Measurements from ENCODE around the gene IL36A. TPM values are rescaled to one million over a fixed set of nuclear protein-coding genes. Genes with fewer than 3 reads are reported as not detected.

Gene IL36A
- total and polyA plus RNA-seq, 8 donors: not detected

GRCh38 chr2:113015042-113015441 is 9.8 kb downstream of the IL36A start:
- H3K9me3 ChIP-seq: no peaks in the 10 kb centered on the region
- intact Hi-C loops (cut with DNase I): no loop called here
- no peak for FAIRE-seq

DNA sequence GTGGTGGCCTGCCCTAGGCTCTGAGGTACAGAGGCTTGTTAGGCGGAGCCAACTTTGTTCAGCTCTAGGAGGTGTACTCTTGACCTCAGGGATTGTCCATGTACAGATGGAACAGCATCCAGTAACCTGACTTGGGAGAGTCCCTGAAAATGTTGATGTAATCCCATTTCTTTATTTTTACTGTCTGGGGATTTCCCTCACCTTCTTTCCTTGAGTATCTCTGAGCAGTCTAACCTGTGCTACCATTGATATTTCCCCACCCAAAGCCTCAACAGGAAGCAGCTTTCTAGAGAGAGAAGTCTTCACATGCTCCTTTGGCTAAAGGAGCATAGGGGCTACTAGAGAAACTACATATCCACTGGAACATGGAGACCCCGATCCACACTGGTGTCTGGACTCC is 10.4 kb downstream of the IL36A start:
- Histone ChIP-seq H3K36me3 (no peaks in the 10 kb centered on the region), H3K4me3 (no peak overlapping the region), H3K4me1 (no peaks in the 10 kb centered on the region), H3K27ac (no peak overlapping the region), H3K9me3 (no peaks in the 10 kb centered on the region), H3K27me3 (no peaks in the 10 kb centered on the region)
- no peak for DNase-seq
- ATAC-seq: no peak
- 89 to 92% methylated on average over 2 of the region's 2 CpGs for WGBS, 2 donors
- FAIRE-seq: no peak
- intact Hi-C loops (cut with DNase I): no loop called here
- TF ChIP-seq, protein P1, sequence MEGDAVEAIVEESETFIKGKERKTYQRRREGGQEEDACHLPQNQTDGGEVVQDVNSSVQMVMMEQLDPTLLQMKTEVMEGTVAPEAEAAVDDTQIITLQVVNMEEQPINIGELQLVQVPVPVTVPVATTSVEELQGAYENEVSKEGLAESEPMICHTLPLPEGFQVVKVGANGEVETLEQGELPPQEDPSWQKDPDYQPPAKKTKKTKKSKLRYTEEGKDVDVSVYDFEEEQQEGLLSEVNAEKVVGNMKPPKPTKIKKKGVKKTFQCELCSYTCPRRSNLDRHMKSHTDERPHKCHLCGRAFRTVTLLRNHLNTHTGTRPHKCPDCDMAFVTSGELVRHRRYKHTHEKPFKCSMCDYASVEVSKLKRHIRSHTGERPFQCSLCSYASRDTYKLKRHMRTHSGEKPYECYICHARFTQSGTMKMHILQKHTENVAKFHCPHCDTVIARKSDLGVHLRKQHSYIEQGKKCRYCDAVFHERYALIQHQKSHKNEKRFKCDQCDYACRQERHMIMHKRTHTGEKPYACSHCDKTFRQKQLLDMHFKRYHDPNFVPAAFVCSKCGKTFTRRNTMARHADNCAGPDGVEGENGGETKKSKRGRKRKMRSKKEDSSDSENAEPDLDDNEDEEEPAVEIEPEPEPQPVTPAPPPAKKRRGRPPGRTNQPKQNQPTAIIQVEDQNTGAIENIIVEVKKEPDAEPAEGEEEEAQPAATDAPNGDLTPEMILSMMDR (IDR thresholded peaks at IDR 0.05): no peak

More at GRCh38 chr2:113015042-113015441, 9.8 kb downstream of the IL36A start:
- Histone ChIP-seq H3K27me3 (no peaks in the 10 kb centered on the region), H3K4me3 (no peak overlapping the region), H3K27ac (no peak overlapping the region), H3K36me3 (no peaks in the 10 kb centered on the region), H3K4me1 (no peaks in the 10 kb centered on the region)
- WGBS, 2 donors: 49 to 68% methylated on average over 1 of the region's 1 CpG
- no peak for ATAC-seq
- no peak for DNase-seq
- TF ChIP-seq, protein P1 (IDR thresholded peaks at IDR 0.05): no peak

DNA sequence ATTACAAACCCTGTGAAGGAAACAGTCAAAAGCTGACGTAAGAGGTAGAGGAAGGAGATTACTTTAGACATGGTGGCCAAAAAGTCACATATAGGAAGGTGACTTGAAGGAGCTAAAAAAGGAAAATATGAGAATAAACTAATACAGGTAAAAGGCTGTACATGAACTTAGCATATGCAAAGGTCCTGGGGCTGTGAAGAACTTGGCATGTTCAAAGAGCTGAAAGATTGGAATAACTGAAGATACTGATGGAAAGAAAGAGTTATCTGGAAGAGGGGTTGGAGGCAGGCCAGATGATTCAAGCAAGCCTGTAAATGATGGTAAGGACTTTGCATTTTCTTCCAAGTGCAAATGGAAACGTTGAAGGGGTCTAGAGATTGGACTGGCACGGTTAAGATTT is 13.2 kb downstream of the IL36A start:
- 47 to 67% methylated on average over 3 of the region's 3 CpGs for WGBS, 2 donors
- no peak for FAIRE-seq
- TF ChIP-seq, protein P1 (IDR thresholded peaks at IDR 0.05): no peak
- no peak for ATAC-seq
- no peak for DNase-seq
- H3K4me3 ChIP-seq: no peak overlapping the region
- intact Hi-C loops (cut with DNase I): no loop called here
- H3K27ac ChIP-seq: no peak overlapping the region
- no peaks in the 10 kb centered on the region for H3K36me3 ChIP-seq
- no peaks in the 10 kb centered on the region for H3K4me1 ChIP-seq
- H3K9me3 ChIP-seq: no peaks in the 10 kb centered on the region
- H3K27me3 ChIP-seq: no peaks in the 10 kb centered on the region

DNA sequence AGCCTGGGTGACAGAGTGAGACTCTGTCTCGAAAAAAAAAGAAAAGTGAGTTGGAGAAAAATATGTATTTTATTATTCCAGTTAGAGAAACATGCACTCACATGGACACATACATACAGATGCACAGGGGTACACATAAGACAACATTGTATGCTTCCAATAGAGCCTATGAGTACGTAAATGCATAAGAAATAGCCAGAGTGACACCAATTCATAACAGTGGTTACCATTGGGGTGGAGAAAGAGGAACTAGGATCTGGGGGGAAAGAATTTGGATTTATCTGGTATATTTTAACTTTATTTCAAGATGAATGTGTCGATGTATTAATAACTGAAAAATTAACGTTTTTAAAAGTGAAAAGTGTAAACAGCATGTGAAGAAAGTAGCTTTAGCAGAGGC is 16.1 kb downstream of the IL36A start:
- H3K4me1 ChIP-seq: no peaks in the 10 kb centered on the region
- no peak for ATAC-seq
- H3K9me3 ChIP-seq: no peaks in the 10 kb centered on the region
- TF ChIP-seq, protein P1 (IDR thresholded peaks at IDR 0.05): no peak
- FAIRE-seq: no peak
- intact Hi-C loops (cut with DNase I): no loop called here
- DNase-seq: no peak
- H3K4me3 ChIP-seq: no peak overlapping the region
- 48 to 49% methylated on average over 4 of the region's 4 CpGs for WGBS, 2 donors
- peaks cover 0 to 3% (median 0%) of the 10 kb centered on the region in 4 donors for H3K27me3 ChIP-seq
- no peak overlapping the region for H3K27ac ChIP-seq
- no peaks in the 10 kb centered on the region for H3K36me3 ChIP-seq

DNA sequence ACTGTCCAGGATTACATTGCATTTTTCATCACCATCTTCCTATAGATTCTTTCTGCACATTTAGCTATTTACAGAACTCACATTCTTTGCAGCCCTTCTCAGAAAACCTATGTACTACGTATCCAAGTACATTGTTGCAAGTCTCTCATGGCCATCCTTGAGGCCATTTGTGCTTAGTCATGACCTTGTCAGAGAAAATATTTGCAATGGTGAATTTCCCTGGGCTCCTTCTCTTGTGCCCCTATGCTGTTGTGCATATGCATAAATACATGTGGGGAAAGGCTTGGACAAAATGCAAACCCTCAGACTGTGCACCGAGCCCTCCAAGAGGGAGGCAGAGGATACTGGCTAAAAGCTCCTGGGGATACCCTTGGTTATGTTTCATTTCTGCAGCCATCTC is 19.5 kb downstream of the IL36A start:
- 79 to 81% methylated on average over 2 of the region's 2 CpGs for WGBS, 2 donors
- Histone ChIP-seq H3K27me3 (peaks cover 0 to 3% (median 0%) of the 10 kb centered on the region in 4 donors), H3K36me3 (no peaks in the 10 kb centered on the region), H3K27ac (no peak overlapping the region), H3K9me3 (no peaks in the 10 kb centered on the region), H3K4me3 (no peak overlapping the region), H3K4me1 (no peaks in the 10 kb centered on the region)
- ATAC-seq (no peak), FAIRE-seq (no peak), DNase-seq (no peak)
- intact Hi-C loops (cut with DNase I): no loop called here
- TF ChIP-seq, protein P1 (IDR thresholded peaks at IDR 0.05): no peak
